Gastrocnemius medialis (tissue), 4 donors: Measurements from ENCODE around the gene BASP1.

ENCODE experiments used
- POLR2A ChIP-seq, 2 donors: fragments of 450-650 bp; IDR thresholded peaks; one replicate each; pipeline ENCODE4 v1.6.1; 2017; ENCODE audit warnings: antibody characterized with exemption in 2 of 2, mild to moderate bottlenecking in 2 of 2, moderate library complexity in 2 of 2
- TF ChIP-seq, protein P1 (sequence below), 5 experiments: fragments of 450-650 bp in 3 of 5; fragments of 200-600 bp in 2 of 5; sonication (generic) in 2 of 5; IDR thresholded peaks in 4 of 5; conservative IDR thresholded peaks in 1 of 5; 1 replicate in 4 of 5; 2 replicates in 1 of 5; pipeline ENCODE4 v1.5.1; 2016 to 2019; ENCODE audit warnings: antibody characterized with exemption in 5 of 5, mild to moderate bottlenecking in 3 of 5, moderate library complexity in 3 of 5

DNA sequence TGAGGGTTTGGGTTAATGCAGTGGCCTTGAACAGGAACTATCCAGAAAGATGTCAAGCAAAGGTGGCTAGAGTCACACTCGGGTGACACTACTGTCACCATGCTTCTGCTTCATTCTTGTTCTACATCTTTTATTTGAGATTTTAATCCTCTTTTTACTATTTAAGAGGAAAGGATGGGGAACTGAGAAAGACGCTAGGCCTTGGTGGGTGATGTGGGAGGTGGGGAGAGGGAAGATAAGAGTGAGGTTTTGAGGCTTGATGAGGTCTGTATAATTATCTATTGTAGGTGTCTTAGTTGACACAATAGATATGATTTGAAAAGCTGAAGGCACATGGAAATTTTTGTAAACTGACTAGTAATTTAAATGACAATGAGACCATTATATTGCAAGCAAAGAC is 3.5 kb upstream of the BASP1 start:
- TF ChIP-seq, protein P1, sequence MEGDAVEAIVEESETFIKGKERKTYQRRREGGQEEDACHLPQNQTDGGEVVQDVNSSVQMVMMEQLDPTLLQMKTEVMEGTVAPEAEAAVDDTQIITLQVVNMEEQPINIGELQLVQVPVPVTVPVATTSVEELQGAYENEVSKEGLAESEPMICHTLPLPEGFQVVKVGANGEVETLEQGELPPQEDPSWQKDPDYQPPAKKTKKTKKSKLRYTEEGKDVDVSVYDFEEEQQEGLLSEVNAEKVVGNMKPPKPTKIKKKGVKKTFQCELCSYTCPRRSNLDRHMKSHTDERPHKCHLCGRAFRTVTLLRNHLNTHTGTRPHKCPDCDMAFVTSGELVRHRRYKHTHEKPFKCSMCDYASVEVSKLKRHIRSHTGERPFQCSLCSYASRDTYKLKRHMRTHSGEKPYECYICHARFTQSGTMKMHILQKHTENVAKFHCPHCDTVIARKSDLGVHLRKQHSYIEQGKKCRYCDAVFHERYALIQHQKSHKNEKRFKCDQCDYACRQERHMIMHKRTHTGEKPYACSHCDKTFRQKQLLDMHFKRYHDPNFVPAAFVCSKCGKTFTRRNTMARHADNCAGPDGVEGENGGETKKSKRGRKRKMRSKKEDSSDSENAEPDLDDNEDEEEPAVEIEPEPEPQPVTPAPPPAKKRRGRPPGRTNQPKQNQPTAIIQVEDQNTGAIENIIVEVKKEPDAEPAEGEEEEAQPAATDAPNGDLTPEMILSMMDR (IDR thresholded peaks at IDR 0.05 in 4 of 5, conservative IDR thresholded peaks at IDR 0.05 in 1 of 5), result no peak
- TF ChIP-seq POLR2A (IDR thresholded peaks at IDR 0.05), result no peak
